Common myeloid progenitor, CD34-positive (primary cell): ENCODE data around the gene ZNF813.

Experiments
- CTCF ChIA-PET: fragments of 350-600 bp; sonication (Branson Sonifier 250); formaldehyde crosslinking; loops from one replicate; lab custom pipeline; 2021; ENCODE audit warnings: antibody characterized with exemption; lab: Charles Lee
- POLR2A ChIA-PET: fragments of 350-600 bp; sonication (Branson Sonifier 250); formaldehyde crosslinking; loops from one replicate; lab custom pipeline; 2021; ENCODE audit warnings: antibody characterized with exemption; lab: Charles Lee
- DNase-seq, 3 donors: peaks; one replicate each; pipeline versions ENCODE4 v3.0.0 to v3.0.0-alpha.2; 2013
- H3K27ac ChIP-seq, 2 experiments: 1 replicate in 1 of 2; 2 replicates in 1 of 2; pipeline ENCODE4 v1.7.0; 2013; ENCODE audit warnings: inconsistent platforms in 2 of 2, low read length in 2 of 2, mild to moderate bottlenecking in 2 of 2, low read depth in 1 of 2, moderate library complexity in 1 of 2; ENCODE audit not compliant: severe bottlenecking in 2 of 2, insufficient read depth in 1 of 2, poor library complexity in 1 of 2
- H3K27me3 ChIP-seq, 5 experiments: replicated peaks in 2 of 5; 1 replicate in 3 of 5; 2 replicates in 2 of 5; pipeline versions ENCODE4 v1.6.1 to v1.7.0; 2013; ENCODE audit warnings: low read length in 4 of 5, mild to moderate bottlenecking in 2 of 5, moderate library complexity in 2 of 5, inconsistent platforms in 1 of 5; ENCODE audit not compliant: insufficient read depth in 5 of 5, control insufficient read depth in 4 of 5
- H3K36me3 ChIP-seq, 4 experiments: 1 replicate in 2 of 4; 2 replicates in 2 of 4; pipeline versions ENCODE4 v1.6.1 to v1.7.0; 2013; ENCODE audit warnings: low read length in 3 of 4, control low read depth in 1 of 4, mild to moderate bottlenecking in 1 of 4; ENCODE audit not compliant: control insufficient read depth in 4 of 4, insufficient read depth in 4 of 4
- H3K4me1 ChIP-seq, 4 experiments: 1 replicate in 3 of 4; 2 replicates in 1 of 4; pipeline versions ENCODE4 v1.6.1 to v1.7.1; 2013; ENCODE audit warnings: low read length in 3 of 4, mild to moderate bottlenecking in 3 of 4, control low read depth in 1 of 4, inconsistent platforms in 1 of 4, moderate library complexity in 1 of 4; ENCODE audit not compliant: control insufficient read depth in 4 of 4, insufficient read depth in 4 of 4; ENCODE audit errors: control extremely low read depth in 1 of 4
- H3K4me3 ChIP-seq, 7 experiments: 1 replicate in 4 of 7; 2 replicates in 3 of 7; pipeline versions ENCODE4 v1.5.1 to v1.7.0; 2013; ENCODE audit warnings: mild to moderate bottlenecking in 7 of 7, low read length in 6 of 7, moderate library complexity in 6 of 7, inconsistent platforms in 2 of 7, low read depth in 2 of 7, control low read depth in 1 of 7; ENCODE audit not compliant: insufficient read depth in 4 of 7, control insufficient read depth in 1 of 7; ENCODE audit errors: extremely low read depth in 1 of 7
- H3K9me3 ChIP-seq, 5 experiments: 1 replicate in 4 of 5; 2 replicates in 1 of 5; pipeline versions ENCODE4 v1.6.1 to v1.7.1; 2013; ENCODE audit warnings: low read length in 4 of 5, mild to moderate bottlenecking in 2 of 5, inconsistent platforms in 1 of 5, low read depth in 1 of 5, moderate library complexity in 1 of 5; ENCODE audit not compliant: control insufficient read depth in 4 of 5, insufficient read depth in 2 of 5; ENCODE audit errors: control extremely low read depth in 1 of 5
- whole genome bisulfite sequencing: methylation state at CpG from one replicate; pipeline ENCODE4 v1.1.5; 2013; ENCODE audit not compliant: insufficient coverage; 5-methylcytosine and 5-hydroxymethylcytosine counted together

Gene ZNF813

GRCh38 chr19:53538378-53539109, 71.0 kb downstream of the ZNF813 start:
- H3K27ac ChIP-seq = peak overlapping the region; percentile 61 to 79
- peaks cover 0 to 8% (median 3%) of the 10 kb centered on the region in 4 experiments for H3K4me1 ChIP-seq
- peaks cover 2 to 6% (median 5%) of the 10 kb centered on the region in 4 experiments for H3K36me3 ChIP-seq
- ChIA-PET POLR2A (interaction anchor here (0.6 kb wide), 1 partner anchor 921 kb away, joined by 4 read pairs; no protein-coding TSS in a partner anchor), CTCF (interaction anchor here (1.4 kb wide), 1 partner anchor 9 kb away, joined by 3 read pairs; no protein-coding TSS in a partner anchor)
- no peaks in the 10 kb centered on the region for H3K9me3 ChIP-seq
- WGBS = 64% methylated on average over 30 of the region's 36 CpGs
- peak overlapping the region; percentile 10 to 95 (median 75) for H3K4me3 ChIP-seq
- no peaks in the 10 kb centered on the region for H3K27me3 ChIP-seq
- DNase-seq = peak in 1 of 3 donors; percentile 26

- no peaks in the 10 kb centered on the region for H3K27me3 ChIP-seq
- CTCF ChIA-PET = no interaction called here
- DNase-seq = no peak
- H3K27ac ChIP-seq = no peak overlapping the region
- H3K4me3 ChIP-seq = no peak overlapping the region
- 40% methylated on average over 1 of the region's 4 CpGs for WGBS
- peaks cover 2 to 6% (median 6%) of the 10 kb centered on the region in 4 experiments for H3K36me3 ChIP-seq
- POLR2A ChIA-PET = interaction anchor here (0.5 kb wide), 1 partner anchor 15 kb away, joined by 3 read pairs; no protein-coding TSS in a partner anchor
- no peaks in the 10 kb centered on the region for H3K9me3 ChIP-seq
- peaks cover 0 to 8% (median 3%) of the 10 kb centered on the region in 4 experiments for H3K4me1 ChIP-seq
Observed at GRCh38 chr19:53540091-53540490, 72.6 kb downstream of the ZNF813 start.

DNA sequence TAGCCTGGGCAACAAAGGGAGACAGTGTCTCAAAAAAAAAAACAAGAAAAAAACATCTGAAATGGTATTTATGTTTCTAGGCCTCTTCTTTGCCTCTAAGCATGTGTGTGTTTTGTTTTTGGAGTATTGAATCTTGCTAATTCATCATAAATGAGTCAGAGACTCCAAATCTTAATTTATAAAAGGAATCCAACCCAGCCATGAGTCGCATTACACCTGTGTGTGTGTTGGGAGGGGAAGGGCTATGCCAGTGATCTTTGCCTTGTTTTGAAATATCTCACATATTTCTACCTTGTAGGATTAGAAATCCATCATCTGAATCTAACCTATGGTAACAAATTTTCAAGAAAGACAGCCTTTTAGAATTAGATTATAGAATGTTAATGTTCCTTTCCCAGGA, 74.4 kb downstream of the ZNF813 start:
- Histone ChIP-seq H3K36me3 (peaks cover 2 to 11% (median 8%) of the 10 kb centered on the region in 4 experiments), H3K9me3 (no peaks in the 10 kb centered on the region), H3K27me3 (no peaks in the 10 kb centered on the region), H3K4me1 (peaks cover 0 to 6% (median 3%) of the 10 kb centered on the region in 4 experiments), H3K27ac (no peak overlapping the region), H3K4me3 (no peak overlapping the region)
- DNase-seq = no peak
- no CpG with 5 or more reads among the region's 1 CpG for WGBS
- ChIA-PET POLR2A (no interaction called here), CTCF (no interaction called here)

DNA sequence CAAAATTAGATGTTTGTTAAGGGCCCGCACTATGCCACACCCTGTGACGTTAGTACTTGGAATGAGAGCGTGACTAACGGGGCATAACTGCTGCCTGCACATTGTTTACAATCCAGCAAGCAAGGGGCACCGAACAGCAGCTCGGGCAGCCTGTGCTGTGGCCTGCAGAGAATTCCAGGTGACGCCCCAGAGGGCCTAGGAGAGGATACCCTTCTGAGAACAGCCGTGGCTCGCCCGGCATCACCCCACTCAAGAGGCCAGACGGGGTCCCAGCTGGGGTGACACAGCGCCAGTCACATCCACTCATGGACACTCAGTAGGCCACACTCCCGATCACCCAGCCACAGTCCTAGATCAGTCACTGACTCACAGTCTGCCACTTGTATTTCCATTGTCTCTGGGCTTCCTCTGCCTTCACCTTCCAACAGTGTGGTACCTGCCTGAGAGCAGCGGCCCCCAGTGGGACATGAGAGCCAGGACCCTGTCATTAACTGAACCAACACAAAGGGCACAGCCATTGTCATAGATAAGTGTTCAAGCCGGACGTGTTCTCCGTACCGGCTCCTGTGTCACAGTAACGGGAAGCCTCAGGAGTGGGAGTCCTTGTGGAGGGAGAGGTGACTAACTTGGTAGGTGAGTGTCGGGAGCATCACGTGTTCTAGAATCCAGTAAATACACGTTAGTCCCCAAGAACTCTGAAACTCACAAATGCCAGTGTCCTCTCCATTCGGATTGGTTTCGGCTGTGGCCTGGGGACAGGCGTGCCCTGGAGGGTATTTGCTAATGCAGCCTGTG, 77.9 kb downstream of the ZNF813 start:
- H3K27ac ChIP-seq = no peak overlapping the region
- ChIA-PET POLR2A (no interaction called here), CTCF (no interaction called here)
- no peaks in the 10 kb centered on the region for H3K27me3 ChIP-seq
- DNase-seq = no peak
- no peaks in the 10 kb centered on the region for H3K9me3 ChIP-seq
- H3K4me3 ChIP-seq = no peak overlapping the region
- 97% methylated on average over 18 of the region's 25 CpGs for WGBS
- H3K36me3 ChIP-seq = peaks cover 0 to 10% (median 6%) of the 10 kb centered on the region in 4 experiments
- H3K4me1 ChIP-seq = no peaks in the 10 kb centered on the region
